DOHH2 (cell line): Measurements from ENCODE around the gene SART3.

Experiments
- H3F3A ChIP-seq: fragments of 200-600 bp; sonication (generic), shearing (Covaris generic); 2 replicates; pipeline ENCODE4 v1.6.0; 2016; ENCODE audit warnings: antibody characterized with exemption, mild to moderate bottlenecking; ENCODE audit not compliant: control insufficient read depth, insufficient read depth
- H3K27ac ChIP-seq: fragments of 200-600 bp; sonication (generic); 2 replicates; pipeline ENCODE4 v1.5.1; 2014; ENCODE audit warnings: low read depth, mild to moderate bottlenecking, low read length, moderate library complexity
- H3K27me3 ChIP-seq: fragments of 200-600 bp; sonication (generic); 2 replicates; pipeline ENCODE4 v1.6.1; 2014; ENCODE audit warnings: mild to moderate bottlenecking, low read length, mixed read lengths; ENCODE audit not compliant: control insufficient read depth
- H3K36me3 ChIP-seq: fragments of 200-600 bp; sonication (generic); 2 replicates; pipeline ENCODE4 v1.6.1; 2014; ENCODE audit warnings: mild to moderate bottlenecking, low read length, moderate library complexity, mixed read lengths; ENCODE audit not compliant: control insufficient read depth
- H3K4me1 ChIP-seq: fragments of 200-600 bp; sonication (generic); 2 replicates; pipeline ENCODE4 v1.6.1; 2014; ENCODE audit warnings: mild to moderate bottlenecking, low read length, mixed read lengths; ENCODE audit not compliant: control insufficient read depth
- H3K4me2 ChIP-seq: fragments of 200-600 bp; sonication (generic); 2 replicates; pipeline ENCODE4 v1.6.0; 2014; ENCODE audit warnings: mild to moderate bottlenecking, low read length, moderate library complexity
- H3K4me3 ChIP-seq: fragments of 200-600 bp; sonication (generic); 2 replicates; pipeline ENCODE4 v1.5.1; 2014; ENCODE audit warnings: mild to moderate bottlenecking, low read length, mixed read lengths
- H3K79me2 ChIP-seq: fragments of 200-600 bp; sonication (generic); 2 replicates; pipeline ENCODE4 v1.6.1; 2014; ENCODE audit warnings: mild to moderate bottlenecking, low read length, mixed read lengths; ENCODE audit not compliant: control insufficient read depth
- H3K9me2 ChIP-seq: fragments of 200-600 bp; sonication (generic); replicated peaks from 2 replicates; pipeline ENCODE4 v1.6.1; 2014; ENCODE audit warnings: mild to moderate bottlenecking, low read length, mixed read lengths; ENCODE audit not compliant: control insufficient read depth
- H3K9me3 ChIP-seq: fragments of 200-600 bp; sonication (generic); 2 replicates; pipeline ENCODE4 v1.6.1; 2014; ENCODE audit warnings: antibody characterized with exemption, low read length, mixed read lengths; ENCODE audit not compliant: control insufficient read depth, insufficient read depth
- H4K20me1 ChIP-seq: fragments of 200-600 bp; sonication (generic); 2 replicates; pipeline ENCODE4 v1.6.0; 2014; ENCODE audit warnings: low read depth, mild to moderate bottlenecking, antibody characterized with exemption, low read length, moderate library complexity; ENCODE audit not compliant: control insufficient read depth, insufficient read depth
- CTCF ChIP-seq: fragments of 200-600 bp; sonication (generic); IDR thresholded peaks from one replicate; pipeline ENCODE4 v1.5.1; 2014; ENCODE audit warnings: antibody characterized with exemption, mild to moderate bottlenecking, low read depth, low read length; ENCODE audit not compliant: poor library complexity, severe bottlenecking
- EZH2phosphoT487 ChIP-seq: fragments of 200-600 bp; sonication (generic); IDR thresholded peaks from 2 replicates; pipeline ENCODE4 v1.6.1; 2017; ENCODE audit warnings: borderline replicate concordance, mild to moderate bottlenecking, antibody characterized with exemption, low read length, moderate library complexity, mixed read lengths

The SART3 gene

GRCh38 chr12:108600702-108601007, 39.7 kb upstream of the SART3 start:
- no peaks in the 10 kb centered on the region for H3K9me2 ChIP-seq
- no peaks in the 10 kb centered on the region for H4K20me1 ChIP-seq
- no peaks in the 10 kb centered on the region for H3K36me3 ChIP-seq
- no peak overlapping the region for H3K4me2 ChIP-seq
- no peaks in the 10 kb centered on the region; the same call in 1 of the 2 replicates for H3F3A ChIP-seq
- no peak overlapping the region for H3K4me3 ChIP-seq
- no peaks in the 10 kb centered on the region for H3K4me1 ChIP-seq
- H3K9me3 ChIP-seq = no peaks in the 10 kb centered on the region
- no peaks in the 10 kb centered on the region for H3K79me2 ChIP-seq
- H3K27ac ChIP-seq = no peak overlapping the region
- TF ChIP-seq CTCF (no peak), EZH2phosphoT487 (no peak)
- no peaks in the 10 kb centered on the region for H3K27me3 ChIP-seq

- no peaks in the 10 kb centered on the region for H3K4me1 ChIP-seq
- no peaks in the 10 kb centered on the region for H3K9me3 ChIP-seq
- no peak overlapping the region for H3K27ac ChIP-seq
- no peak overlapping the region for H3K4me2 ChIP-seq
- H4K20me1 ChIP-seq = no peaks in the 10 kb centered on the region
- no peaks in the 10 kb centered on the region for H3K36me3 ChIP-seq
- H3K79me2 ChIP-seq = no peaks in the 10 kb centered on the region
- no peaks in the 10 kb centered on the region for H3F3A ChIP-seq
- H3K27me3 ChIP-seq = no peaks in the 10 kb centered on the region
- H3K9me2 ChIP-seq = no peaks in the 10 kb centered on the region
- TF ChIP-seq EZH2phosphoT487 = no peak
- H3K4me3 ChIP-seq = no peak overlapping the region
Measured at GRCh38 chr12:108599948-108600701, 39.2 kb upstream of the SART3 start.

- no peaks in the 10 kb centered on the region for H3F3A ChIP-seq
- H4K20me1 ChIP-seq = no peaks in the 10 kb centered on the region
- H3K4me3 ChIP-seq = no peak overlapping the region
- TF ChIP-seq CTCF (no peak), EZH2phosphoT487 (no peak)
- H3K27me3 ChIP-seq = no peaks in the 10 kb centered on the region
- H3K4me2 ChIP-seq = no peak overlapping the region
- no peaks in the 10 kb centered on the region for H3K9me2 ChIP-seq
- H3K27ac ChIP-seq = no peak overlapping the region
- no peaks in the 10 kb centered on the region for H3K79me2 ChIP-seq
- H3K36me3 ChIP-seq = no peaks in the 10 kb centered on the region
- no peaks in the 10 kb centered on the region for H3K4me1 ChIP-seq
- H3K9me3 ChIP-seq = no peaks in the 10 kb centered on the region
Measured at GRCh38 chr12:108599541-108599940, 38.6 kb upstream of the SART3 start.

- no peaks in the 10 kb centered on the region for H3K79me2 ChIP-seq
- H3K9me2 ChIP-seq = no peaks in the 10 kb centered on the region
- no peaks in the 10 kb centered on the region for H3K4me1 ChIP-seq
- H3F3A ChIP-seq = no peaks in the 10 kb centered on the region
- TF ChIP-seq EZH2phosphoT487 (no peak), CTCF (no peak)
- H4K20me1 ChIP-seq = no peaks in the 10 kb centered on the region
- H3K27ac ChIP-seq = no peak overlapping the region
- H3K4me3 ChIP-seq = no peak overlapping the region
- H3K36me3 ChIP-seq = no peaks in the 10 kb centered on the region
- no peaks in the 10 kb centered on the region for H3K27me3 ChIP-seq
- no peak overlapping the region for H3K4me2 ChIP-seq
- no peaks in the 10 kb centered on the region for H3K9me3 ChIP-seq
Measured at GRCh38 chr12:108598553-108599250, 37.7 kb upstream of the SART3 start.
